Measurements from ENCODE around the gene TRHDE.

GRCh38 chr12:72471806-72472205 is 199.6 kb downstream of the TRHDE start:
- TF ChIP-seq FOXJ3 (CRISPR knock-in tag; IDR thresholded peaks at IDR 0.05; ENCODE audit: borderline replicate concordance) (no peak), CTCF (IDR thresholded peaks at IDR 0.05) (no peak), RELA (CRISPR knock-in tag; IDR thresholded peaks at IDR 0.05; ENCODE audit: borderline replicate concordance) (no peak), CBFB (CRISPR knock-in tag; IDR thresholded peaks at IDR 0.05; ENCODE audit: low read depth) (no peak), HMGA2 (CRISPR knock-in tag; IDR thresholded peaks at IDR 0.05) (no peak), ELF4 (CRISPR knock-in tag; IDR thresholded peaks at IDR 0.05; ENCODE audit: low read depth) (no peak), TEAD4 (CRISPR knock-in tag; IDR thresholded peaks at IDR 0.05) (no peak), STAT6 (CRISPR knock-in tag; conservative IDR thresholded peaks at IDR 0.05; ENCODE audit: low read depth) (no peak), ZNF138 (CRISPR knock-in tag; conservative IDR thresholded peaks at IDR 0.05) (no peak), USF1 (CRISPR knock-in tag; IDR thresholded peaks at IDR 0.05) (no peak), KAT7 (CRISPR knock-in tag; IDR thresholded peaks at IDR 0.05; ENCODE audit: borderline replicate concordance) (no peak)
